ENCODE measurements around the gene ITIH3.
A peak's percentile ranks its signal among the peaks of the same experiment; 100 is the strongest.
"Not testable (repeated sequence)": the region's sequence is repeated elsewhere in the genome, so short reads cannot be mapped to it uniquely, and the experiment has no call there.

ITIH3 gene, protein sequence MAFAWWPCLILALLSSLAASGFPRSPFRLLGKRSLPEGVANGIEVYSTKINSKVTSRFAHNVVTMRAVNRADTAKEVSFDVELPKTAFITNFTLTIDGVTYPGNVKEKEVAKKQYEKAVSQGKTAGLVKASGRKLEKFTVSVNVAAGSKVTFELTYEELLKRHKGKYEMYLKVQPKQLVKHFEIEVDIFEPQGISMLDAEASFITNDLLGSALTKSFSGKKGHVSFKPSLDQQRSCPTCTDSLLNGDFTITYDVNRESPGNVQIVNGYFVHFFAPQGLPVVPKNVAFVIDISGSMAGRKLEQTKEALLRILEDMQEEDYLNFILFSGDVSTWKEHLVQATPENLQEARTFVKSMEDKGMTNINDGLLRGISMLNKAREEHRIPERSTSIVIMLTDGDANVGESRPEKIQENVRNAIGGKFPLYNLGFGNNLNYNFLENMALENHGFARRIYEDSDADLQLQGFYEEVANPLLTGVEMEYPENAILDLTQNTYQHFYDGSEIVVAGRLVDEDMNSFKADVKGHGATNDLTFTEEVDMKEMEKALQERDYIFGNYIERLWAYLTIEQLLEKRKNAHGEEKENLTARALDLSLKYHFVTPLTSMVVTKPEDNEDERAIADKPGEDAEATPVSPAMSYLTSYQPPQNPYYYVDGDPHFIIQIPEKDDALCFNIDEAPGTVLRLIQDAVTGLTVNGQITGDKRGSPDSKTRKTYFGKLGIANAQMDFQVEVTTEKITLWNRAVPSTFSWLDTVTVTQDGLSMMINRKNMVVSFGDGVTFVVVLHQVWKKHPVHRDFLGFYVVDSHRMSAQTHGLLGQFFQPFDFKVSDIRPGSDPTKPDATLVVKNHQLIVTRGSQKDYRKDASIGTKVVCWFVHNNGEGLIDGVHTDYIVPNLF

DNA sequence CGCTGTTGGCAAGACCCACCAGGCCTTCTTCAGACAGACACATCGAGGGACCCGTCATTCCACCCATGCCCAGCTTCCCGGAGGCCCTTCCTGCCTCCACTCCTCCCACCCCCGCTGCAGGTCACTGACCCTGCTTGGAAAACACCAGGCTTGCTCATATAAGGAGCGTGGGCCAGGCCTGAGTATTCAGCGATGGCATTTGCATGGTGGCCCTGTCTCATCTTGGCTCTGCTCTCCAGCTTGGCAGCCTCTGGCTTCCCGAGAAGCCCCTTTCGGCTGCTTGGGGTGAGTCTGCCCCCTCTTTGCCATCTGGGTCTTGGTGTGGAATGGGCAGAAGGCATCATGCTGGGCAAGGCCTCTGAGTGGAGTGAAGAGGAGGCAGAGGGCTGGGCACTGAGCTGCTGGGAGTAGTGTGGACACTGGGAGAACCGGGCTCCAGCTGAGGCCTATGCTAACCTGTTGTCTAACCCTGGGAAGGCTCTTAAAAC is at the start of gene ITIH3:
Gene ITIH3, plus strand, starts transcription at position 185 of the 488 bp plus-strand sequence. Its CDS starts 8 bp downstream, at position 193.
- DNase-seq: no peak

GRCh38 chr3:52752045-52752660 is 42.4 kb upstream of the ITIH3 start:
- DNase-seq: no peak

DNA sequence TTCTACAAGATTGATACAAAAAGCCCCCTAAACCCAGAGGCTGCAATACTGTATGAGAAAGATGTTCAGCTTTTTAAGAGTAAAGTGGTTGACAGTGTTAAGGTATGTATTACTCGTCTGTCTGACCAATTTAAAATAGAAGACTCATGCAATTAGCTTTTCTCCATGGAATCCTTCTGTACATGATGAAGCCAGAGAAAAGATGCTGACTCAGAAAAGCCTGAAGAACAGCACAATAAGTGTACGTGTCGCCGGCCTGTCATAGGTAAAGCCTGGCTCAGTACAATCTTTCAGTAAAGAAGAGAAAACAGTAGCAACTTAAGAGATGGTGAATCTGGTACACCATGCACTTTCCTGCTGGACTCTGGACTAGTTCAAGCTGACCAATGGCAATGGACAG is 40.2 kb upstream of the ITIH3 start:
- no peak for DNase-seq

- DNase-seq: no peak
Measured at GRCh38 chr3:52756141-52756540, 38.5 kb upstream of the ITIH3 start.

DNA sequence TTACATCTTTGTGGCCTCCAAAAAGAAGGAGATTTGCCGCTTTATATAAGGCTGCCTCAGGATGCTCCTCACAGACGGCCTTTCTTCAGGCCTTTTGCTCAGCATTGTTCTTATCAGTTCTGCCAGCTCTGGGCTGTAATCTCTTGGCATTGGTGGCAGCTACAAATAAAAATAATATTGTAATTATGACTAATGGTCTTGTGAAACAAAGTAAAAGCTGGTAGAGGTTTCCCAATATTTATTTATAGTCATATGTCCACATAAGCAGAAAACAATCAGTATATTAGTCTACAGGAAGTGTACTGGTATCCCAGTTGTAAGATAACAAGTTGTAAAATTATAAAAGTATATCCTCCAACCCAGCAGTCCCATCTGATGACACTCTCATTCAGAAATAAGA is 31.1 kb upstream of the ITIH3 start:
- peak; percentile 84 for DNase-seq

DNA sequence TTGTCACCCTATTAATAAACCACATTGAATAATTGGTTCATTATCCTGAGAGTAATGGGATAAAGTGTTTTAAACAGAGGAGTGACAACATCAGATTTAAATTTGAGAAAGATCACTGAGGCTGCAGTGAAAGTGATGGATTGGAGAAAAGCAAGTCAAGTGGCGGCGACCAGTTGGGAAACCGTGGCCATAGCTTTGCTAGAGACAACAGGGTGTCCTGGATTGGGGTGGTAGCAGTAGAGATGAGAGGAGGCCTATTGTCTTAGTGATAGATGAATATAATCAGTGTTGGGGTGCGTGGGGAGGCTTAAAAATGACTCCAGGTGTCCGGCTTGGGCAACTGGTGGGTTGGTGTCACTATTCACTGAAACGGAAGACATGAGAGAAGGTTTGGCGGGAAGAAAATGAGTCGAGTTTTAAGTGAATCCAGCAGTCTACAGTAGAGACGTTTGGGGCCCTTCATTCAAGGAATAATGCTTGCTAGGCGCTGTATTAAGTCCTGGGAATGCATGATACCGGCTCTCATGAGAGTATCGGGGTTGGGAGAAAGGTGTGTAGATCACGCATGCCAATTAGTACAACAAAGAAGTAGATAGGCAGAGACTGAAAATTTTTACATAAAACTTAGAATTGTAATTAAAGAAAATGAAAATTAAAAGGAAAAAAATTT is 24.7 kb upstream of the ITIH3 start:
- DNase-seq: peak; percentile 44

DNA sequence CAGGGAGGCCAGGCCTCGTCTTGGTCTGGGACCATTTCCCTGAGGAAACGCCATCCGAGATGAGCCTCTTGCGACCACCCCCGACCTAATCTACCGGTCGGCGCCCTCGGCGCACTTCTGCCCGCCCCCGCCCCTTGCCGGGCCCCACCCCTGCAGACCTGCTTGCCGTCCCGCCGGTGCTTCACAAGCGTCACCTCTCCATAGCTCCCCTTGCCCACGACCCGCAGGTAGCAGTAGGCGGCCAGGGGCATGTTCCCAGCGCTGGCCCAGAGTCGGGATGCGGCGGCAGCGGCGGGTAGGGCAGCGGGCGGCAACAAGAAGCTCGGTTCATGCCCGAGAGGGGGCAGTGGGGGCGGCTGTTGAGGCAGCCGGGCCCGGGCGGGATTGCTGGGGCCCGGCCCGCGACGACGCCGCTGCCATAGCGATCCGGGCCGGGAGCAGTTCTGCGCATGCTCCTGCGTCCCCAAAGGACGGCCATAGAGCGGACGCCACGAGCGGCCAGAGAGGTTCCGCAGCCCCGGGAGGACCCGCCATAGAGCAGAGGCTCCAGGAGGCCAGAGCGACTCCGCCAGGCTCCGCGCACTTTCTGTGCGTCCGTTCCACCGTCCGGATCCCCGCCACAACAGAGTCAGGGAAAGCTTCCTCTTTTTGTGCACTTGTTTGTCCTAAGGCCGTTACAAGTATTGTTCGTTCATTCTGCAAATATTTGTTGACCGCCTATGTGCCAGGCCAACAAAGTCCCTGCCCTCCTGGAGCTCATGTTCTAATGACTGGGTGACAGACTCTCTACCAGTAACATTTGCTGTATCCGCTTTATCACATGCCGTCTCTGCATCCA is 23.9 kb upstream of the ITIH3 start, which contains the start of gene NEK4:
Gene NEK4, minus strand, starts transcription at position 445 of the 838 bp plus-strand sequence. Its CDS starts 194 bp downstream, at position 251.
- peak; percentile 93 for DNase-seq

- DNase-seq: no peak
Measured at GRCh38 chr3:52771334-52771681, 23.3 kb upstream of the ITIH3 start.

DNA sequence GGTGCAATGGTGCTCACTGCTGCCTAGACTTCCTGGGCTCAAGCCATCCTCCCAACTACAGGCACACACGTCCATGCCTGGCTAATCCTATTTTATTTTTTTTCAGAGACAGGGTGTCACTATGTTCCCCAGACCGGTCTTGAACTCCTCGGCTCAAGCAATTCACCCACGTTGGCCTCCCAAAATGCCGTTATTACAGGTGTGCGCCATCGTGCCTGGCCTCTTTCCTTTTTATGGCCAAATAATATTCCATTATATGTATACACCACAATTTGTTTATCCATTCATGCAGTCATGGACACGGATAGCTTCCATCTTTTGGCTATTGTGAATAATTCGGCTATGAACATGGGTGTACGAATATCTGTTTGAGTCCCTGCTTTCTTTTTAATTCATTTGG is 22.9 kb upstream of the ITIH3 start:
- DNase-seq: no peak

DNA sequence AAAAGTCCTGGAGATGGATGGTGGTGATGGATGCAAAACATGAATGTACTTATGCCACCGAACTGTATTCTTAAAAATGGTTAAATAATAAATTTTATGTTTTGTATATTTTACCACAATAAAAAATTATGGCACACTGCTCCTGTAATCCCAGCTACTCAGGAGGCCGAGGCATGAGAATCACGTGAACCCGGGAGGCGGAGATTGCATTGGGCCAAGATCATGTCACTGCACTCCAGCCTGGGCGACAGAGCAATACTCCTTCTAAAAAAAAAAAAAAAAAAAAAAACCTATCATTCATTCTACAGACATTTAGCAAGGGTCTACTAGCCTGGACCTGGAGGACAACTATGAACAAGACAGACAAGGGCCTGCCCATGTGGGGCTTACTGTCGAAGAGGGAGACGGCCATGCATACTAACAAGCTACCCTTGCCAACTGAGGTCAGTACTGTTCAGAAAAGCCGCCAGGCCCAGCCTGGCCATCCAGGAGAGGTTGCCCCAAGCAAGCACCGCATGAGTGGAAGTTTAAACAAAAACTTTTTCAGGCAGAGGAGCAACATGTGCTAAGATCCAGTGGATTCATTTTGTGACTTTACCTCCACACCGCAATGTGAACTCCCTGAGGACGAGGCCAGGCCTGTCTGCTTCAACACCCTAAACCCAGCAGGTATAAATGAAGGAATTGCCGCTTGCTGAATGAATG is 21.1 kb upstream of the ITIH3 start:
- DNase-seq: no peak

GRCh38 chr3:52774066-52774713 is 20.4 kb upstream of the ITIH3 start:
- no peak for DNase-seq

- peak; percentile 79 for DNase-seq
Measured at GRCh38 chr3:52774901-52775864, 19.4 kb upstream of the ITIH3 start.

DNA sequence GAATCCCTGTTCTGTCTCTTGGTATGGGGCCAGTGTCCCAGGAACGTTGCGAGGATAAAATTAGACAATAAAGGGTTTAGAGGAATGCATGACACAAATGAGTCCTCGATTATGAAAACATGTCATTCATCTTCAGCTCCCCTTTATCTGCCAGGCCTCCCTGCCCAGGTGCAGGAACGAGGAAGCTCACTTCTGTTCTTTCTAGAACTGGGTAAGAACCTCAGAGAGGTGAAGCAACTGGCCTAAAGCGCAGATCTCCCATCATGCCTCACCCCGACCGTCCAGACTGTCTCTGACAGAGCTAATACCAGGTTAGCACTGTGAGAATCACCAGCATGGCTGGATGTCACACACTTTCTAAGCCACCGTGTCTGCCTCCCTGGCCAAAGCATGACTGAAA is 18.7 kb upstream of the ITIH3 start:
- no peak for DNase-seq

DNA sequence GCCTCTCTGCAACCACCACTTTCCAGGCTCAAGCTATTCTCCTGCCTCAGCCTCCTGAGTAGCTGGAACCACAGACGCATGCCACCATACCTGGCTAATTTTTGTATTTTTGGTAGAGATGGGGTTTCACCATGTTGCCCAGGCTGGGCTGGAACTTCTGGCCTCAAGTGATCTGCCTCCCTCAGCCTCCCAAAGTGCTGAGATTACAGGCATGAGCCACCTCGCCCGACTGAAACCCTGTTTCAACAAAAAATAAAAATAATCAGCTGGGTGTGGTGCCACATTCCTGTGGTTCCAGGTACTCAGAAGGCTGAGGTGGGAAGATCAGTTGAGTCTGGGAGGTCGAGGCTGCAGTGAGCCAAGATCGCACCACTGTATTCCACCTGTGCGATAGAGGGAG is 18.1 kb upstream of the ITIH3 start:
- DNase-seq: not testable (repeated sequence)

GRCh38 chr3:52777127-52777958 is 17.3 kb upstream of the ITIH3 start, which contains the start of gene ITIH1:
ITIH1 (plus strand) TSS chr3:52777599; CDS start chr3:52777616, 17 bp downstream.
- no peak for DNase-seq

DNA sequence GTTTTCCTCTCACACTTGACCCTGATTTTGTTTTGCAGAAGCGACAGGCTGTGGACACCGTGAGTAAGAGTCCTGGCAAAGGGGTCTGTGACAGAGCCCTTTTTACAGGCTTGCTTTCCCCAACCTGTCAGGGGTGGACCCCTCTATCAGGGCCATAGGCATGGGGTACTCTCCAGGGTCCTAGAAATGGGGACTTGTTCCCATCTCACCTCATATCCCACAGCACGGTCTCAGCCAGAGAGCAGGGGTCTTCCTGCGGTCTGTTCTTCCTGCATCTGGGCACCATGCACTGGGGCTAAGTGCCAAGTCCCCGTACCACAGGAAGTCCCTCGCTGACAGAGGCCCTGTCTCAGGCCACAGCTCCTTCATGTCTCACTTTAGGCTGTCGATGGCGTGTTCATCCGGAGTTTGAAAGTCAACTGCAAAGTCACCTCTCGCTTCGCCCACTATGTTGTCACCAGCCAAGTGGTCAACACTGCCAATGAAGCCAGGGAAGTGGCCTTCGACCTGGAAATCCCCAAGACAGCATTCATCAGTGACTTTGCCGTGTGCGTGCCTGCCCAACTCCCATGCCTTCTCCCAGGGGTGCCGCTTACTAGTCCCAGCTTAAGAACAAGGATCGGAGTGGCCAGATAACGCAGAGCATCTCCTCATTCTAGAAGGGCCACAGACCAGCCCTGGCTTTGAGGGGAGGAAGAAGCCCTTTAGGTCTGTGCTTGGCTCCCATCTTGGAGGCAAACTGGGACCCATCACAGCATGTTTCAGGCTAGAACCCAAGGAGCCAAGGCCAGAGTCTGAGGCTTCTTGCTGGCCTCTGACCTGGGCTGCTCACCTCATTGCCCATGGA is 16.4 kb upstream of the ITIH3 start:
- DNase-seq: no peak
